HepG2 (cell line): ENCODE measurements around the gene PRKD2. TPM values are rescaled to one million over a fixed set of nuclear protein-coding genes. Genes with fewer than 3 reads are reported as not detected.

Experiments used
- ATAC-seq: fragments of 200-7000 bp; cut with Tn5 transposase; 3 replicates; pipeline ENCODE4 v1.9.1; 2020; ENCODE audit warnings: mild to moderate bottlenecking, moderate library complexity
- BruUV-seq: library from RNA; stranded (reverse); fragments of 400-500 nt; replicated peaks from 2 replicates; lab custom pipeline; 2021; lab: Mats Ljungman, UMichigan
- CTCF ChIA-PET: fragments of 300-600 bp; formaldehyde crosslinking; extraction: SDS; loops from one replicate; lab custom pipeline; 2021; ENCODE audit warnings: low total read pairs, inconsistent platforms, low intra/inter-chr PET ratio; lab: Yijun Ruan, JAX
- POLR2A ChIA-PET: fragments of 350-600 bp; sonication (Branson Sonifier 250); formaldehyde crosslinking; loops from one replicate; lab custom pipeline; 2020; ENCODE audit warnings: antibody characterized with exemption, inconsistent platforms; lab: Yijun Ruan, JAX
- DNase-seq: peaks from one replicate; pipeline ENCODE4 v3.0.0-alpha.2; 2015; ENCODE audit warnings: low spot score
- FAIRE-seq: peaks from 3 replicates; lab custom pipeline; 2011; peaks lifted over from hg19 to GRCh38; lab: Jason Lieb, UNC
- H2AFZ ChIP-seq: one replicate; pipeline ENCODE4 v1.6.1; 2011; ENCODE audit warnings: low read length, inconsistent platforms
- H3K27ac ChIP-seq: fragments of 300-600 bp; 3 replicates; pipeline ENCODE4 v1.8.0; 2011; ENCODE audit warnings: mixed run types, mild to moderate bottlenecking, mixed read lengths, low read length, inconsistent platforms; ENCODE audit not compliant: insufficient read depth; ENCODE audit errors: extremely low read length
- H3K27me3 ChIP-seq, 2 experiments: fragments of 200-600 bp in 1 of 2; 2 replicates in 1 of 2; 3 replicates in 1 of 2; pipeline versions ENCODE4 v1.6.0 to v1.8.0; 2011; ENCODE audit warnings: low read length in 2 of 2, mild to moderate bottlenecking in 2 of 2, moderate library complexity in 2 of 2, inconsistent platforms in 1 of 2; ENCODE audit not compliant: insufficient read depth in 2 of 2, control insufficient read depth in 1 of 2
- H3K36me3 ChIP-seq, 2 experiments: fragments of 200-600 bp in 1 of 2; replicated peaks in 1 of 2; 2 replicates in 1 of 2; 3 replicates in 1 of 2; pipeline versions ENCODE4 v1.5.1 to v1.8.0; 2011; ENCODE audit warnings: low read length in 2 of 2, inconsistent platforms in 1 of 2; ENCODE audit not compliant: insufficient read depth in 2 of 2, control insufficient read depth in 1 of 2
- H3K4me1 ChIP-seq: 2 replicates; pipeline ENCODE4 v1.5.1; 2012; ENCODE audit warnings: low read length, inconsistent platforms; ENCODE audit not compliant: insufficient read depth
- H3K4me2 ChIP-seq: 2 replicates; pipeline ENCODE4 v1.6.0; 2011; ENCODE audit warnings: low read depth, low read length, inconsistent platforms
- H3K4me3 ChIP-seq, 3 experiments: fragments of 200-600 bp in 1 of 3; sonication (generic), shearing (Covaris generic) in 1 of 3; replicated peaks in 1 of 3; 2 replicates each; pipeline ENCODE4 v1.5.1; 2011 to 2016; ENCODE audit warnings: low read length in 3 of 3, inconsistent platforms in 2 of 3, low read depth in 2 of 3, mild to moderate bottlenecking in 2 of 3, control low read depth in 1 of 3, mixed read lengths in 1 of 3; ENCODE audit not compliant: insufficient read depth in 1 of 3
- H3K79me2 ChIP-seq: one replicate; pipeline ENCODE4 v1.6.1; 2011; ENCODE audit warnings: low read length, inconsistent platforms; ENCODE audit not compliant: insufficient read depth
- H3K9ac ChIP-seq: 2 replicates; pipeline ENCODE4 v1.6.0; 2011; ENCODE audit warnings: mild to moderate bottlenecking, low read depth, low read length, inconsistent platforms; ENCODE audit not compliant: insufficient read depth
- H3K9me3 ChIP-seq: 2 replicates; pipeline ENCODE4 v1.5.1; 2012; ENCODE audit warnings: mild to moderate bottlenecking, low read length
- H4K20me1 ChIP-seq: 2 replicates; pipeline ENCODE4 v1.6.0; 2011; ENCODE audit warnings: inconsistent platforms, mild to moderate bottlenecking, low read length, moderate library complexity; ENCODE audit not compliant: insufficient read depth
- AGO2 ChIP-seq: fragments of 200-400 bp; formaldehyde crosslinking; optimal IDR thresholded peaks from 2 replicates; pipeline ENCODE3; 2017; ENCODE audit warnings: mild to moderate bottlenecking, low read depth, low read length, moderate library complexity
- CAMTA2 ChIP-seq: sonication (generic); formaldehyde crosslinking; IDR thresholded peaks from 2 replicates; pipeline ENCODE4 v1.4.0; 2020; ENCODE audit warnings: mild to moderate bottlenecking, missing genetic modification reagents, borderline replicate concordance
- E2F2 ChIP-seq: sonication (generic); formaldehyde crosslinking; IDR thresholded peaks from 2 replicates; pipeline ENCODE4 v1.4.0; 2020; ENCODE audit warnings: missing genetic modification reagents, borderline replicate concordance
- FOXC1 ChIP-seq: sonication (generic); formaldehyde crosslinking; IDR thresholded peaks from 2 replicates; pipeline ENCODE4 v1.8.0; 2022; ENCODE audit warnings: mild to moderate bottlenecking, missing genetic modification reagents, borderline replicate concordance
- LCORL ChIP-seq, 2 experiments: fragments of 450-650 bp in 1 of 2; sonication (generic) in 1 of 2; formaldehyde crosslinking in 1 of 2; IDR thresholded peaks; 2 replicates each; pipeline versions ENCODE4 v1.5.0 to v1.6.1; 2017 to 2020; ENCODE audit warnings: antibody characterized with exemption in 1 of 2, missing genetic modification reagents in 1 of 2
- MAF1 ChIP-seq: sonication (generic); formaldehyde crosslinking; IDR thresholded peaks from 2 replicates; pipeline ENCODE4 v1.5.0; 2020; ENCODE audit warnings: missing genetic modification reagents, borderline replicate concordance
- MED1 ChIP-seq: sonication (generic); formaldehyde crosslinking; IDR thresholded peaks from 2 replicates; pipeline ENCODE4 v1.4.0; 2020; ENCODE audit warnings: missing genetic modification reagents
- NR2F6 ChIP-seq, 2 experiments: IDR thresholded peaks; 2 replicates each; pipeline ENCODE4 v1.6.1; 2016; ENCODE audit warnings: antibody characterized with exemption in 1 of 2, mild to moderate bottlenecking in 1 of 2
- SMAD9 ChIP-seq: sonication (generic); formaldehyde crosslinking; IDR thresholded peaks from 2 replicates; pipeline ENCODE4 v1.5.1; 2020; ENCODE audit warnings: mild to moderate bottlenecking, missing genetic modification reagents
- ZBTB43 ChIP-seq: sonication (generic); formaldehyde crosslinking; conservative IDR thresholded peaks from 2 replicates; pipeline ENCODE4 v1.4.0; 2020; ENCODE audit warnings: missing genetic modification reagents
- ZNF772 ChIP-seq: sonication (generic); formaldehyde crosslinking; IDR thresholded peaks from 2 replicates; pipeline ENCODE4 v1.5.0; 2020; ENCODE audit warnings: mild to moderate bottlenecking, missing genetic modification reagents
- WGBS: methylation state at CpG from one replicate; pipeline ENCODE4 v1.1.6; 2017; ENCODE audit warnings: low lambda C conversion rate; 5-methylcytosine and 5-hydroxymethylcytosine counted together
- in situ Hi-C: cut with HindIII; loops from 2 replicates; pipeline ENCODE4 v1.10.0; 2017; ENCODE audit warnings: low pct_unique_long_range_greater_than_20kb; ENCODE audit not compliant: extremely low pct_ligation_motif_present
- intact Hi-C: fragments of 100-400 bp; cut with micrococcal nuclease; formaldehyde crosslinking; loops from one replicate; pipeline ENCODE4 v1.10.0; 2022; ENCODE audit not compliant: unreplicated experiment
- polyA plus RNA-seq, 8 experiments: library from polyadenylated mRNA; depleted of rRNA in 3 of 8; stranded (reverse) in 7 of 8; unstranded in 1 of 8; fragments of >200 nt; fragmentation: Illumina TruSeq in 4 of 8; extraction: Trizol in 4 of 8; gene quantifications; 2 replicates each; pipeline versions ENCODE4 v1.2.1 to v1.2.3, GENCODE V29; 2011 to 2016; ENCODE audit warnings: low read depth in 4 of 8, missing spikeins in 1 of 8, mixed read lengths in 1 of 8; ENCODE audit not compliant: insufficient read depth in 1 of 8
- total RNA-seq, 5 experiments: library from RNA; depleted of rRNA; stranded (reverse); fragments of >200 nt; fragmentation: Illumina TruSeq; extraction: Trizol; gene quantifications; 2 replicates each; pipeline ENCODE4 v1.2.3, GENCODE V29; 2016; ENCODE audit warnings: low read depth in 1 of 5
- TF ChIP-seq, protein P1 (sequence below): sonication (generic); formaldehyde crosslinking; IDR thresholded peaks from 2 replicates; pipeline ENCODE4 v1.5.0; 2020; ENCODE audit warnings: missing genetic modification reagents
- TF ChIP-seq, protein P2 (sequence below): IDR thresholded peaks from 2 replicates; pipeline ENCODE4 v1.6.1; 2016; ENCODE audit warnings: low read depth, missing genetic modification reagents, missing compliant biosample characterization

The PRKD2 gene
- total and polyA plus RNA-seq, 2 of the 13 experiments (the other 11 are each of a cell fraction or from before 2014, with no cell fraction given) = 6.7 to 7.3 TPM

DNA sequence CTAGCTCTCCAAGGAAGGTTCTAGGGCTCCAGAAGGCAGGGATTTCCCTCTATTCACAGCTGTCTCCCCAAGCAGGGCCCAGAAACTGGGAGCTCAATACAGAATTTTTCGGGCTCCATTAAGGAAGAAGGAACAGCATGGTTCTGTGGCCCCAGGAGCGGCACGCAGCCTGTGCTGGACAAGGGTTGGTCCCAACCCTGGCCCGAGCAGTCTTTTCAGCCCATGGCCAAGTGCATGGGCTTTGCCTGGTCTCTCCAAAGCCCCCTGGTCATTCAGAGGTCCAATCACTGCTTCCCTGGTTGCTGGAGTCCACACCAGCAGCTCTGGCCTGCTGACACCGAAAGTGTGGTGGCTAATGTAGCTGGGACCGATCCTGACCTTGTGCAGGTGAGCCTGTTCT lies 6.6 kb upstream of the PRKD2 start (continued):
- TF ChIP-seq, protein P1, sequence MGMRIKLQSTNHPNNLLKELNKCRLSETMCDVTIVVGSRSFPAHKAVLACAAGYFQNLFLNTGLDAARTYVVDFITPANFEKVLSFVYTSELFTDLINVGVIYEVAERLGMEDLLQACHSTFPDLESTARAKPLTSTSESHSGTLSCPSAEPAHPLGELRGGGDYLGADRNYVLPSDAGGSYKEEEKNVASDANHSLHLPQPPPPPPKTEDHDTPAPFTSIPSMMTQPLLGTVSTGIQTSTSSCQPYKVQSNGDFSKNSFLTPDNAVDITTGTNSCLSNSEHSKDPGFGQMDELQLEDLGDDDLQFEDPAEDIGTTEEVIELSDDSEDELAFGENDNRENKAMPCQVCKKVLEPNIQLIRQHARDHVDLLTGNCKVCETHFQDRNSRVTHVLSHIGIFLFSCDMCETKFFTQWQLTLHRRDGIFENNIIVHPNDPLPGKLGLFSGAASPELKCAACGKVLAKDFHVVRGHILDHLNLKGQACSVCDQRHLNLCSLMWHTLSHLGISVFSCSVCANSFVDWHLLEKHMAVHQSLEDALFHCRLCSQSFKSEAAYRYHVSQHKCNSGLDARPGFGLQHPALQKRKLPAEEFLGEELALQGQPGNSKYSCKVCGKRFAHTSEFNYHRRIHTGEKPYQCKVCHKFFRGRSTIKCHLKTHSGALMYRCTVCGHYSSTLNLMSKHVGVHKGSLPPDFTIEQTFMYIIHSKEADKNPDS (CRISPR knock-in tag) = no peak
- no peak for TF ChIP-seq SMAD9 (CRISPR knock-in tag)
- TF ChIP-seq FOXC1 (CRISPR knock-in tag) = no peak
- no peak for TF ChIP-seq LCORL (IDR thresholded peaks at IDR 0.05)
- no peak for TF ChIP-seq LCORL (CRISPR knock-in tag; IDR thresholded peaks at IDR 0.05)
- no peak for TF ChIP-seq MAF1

DNA sequence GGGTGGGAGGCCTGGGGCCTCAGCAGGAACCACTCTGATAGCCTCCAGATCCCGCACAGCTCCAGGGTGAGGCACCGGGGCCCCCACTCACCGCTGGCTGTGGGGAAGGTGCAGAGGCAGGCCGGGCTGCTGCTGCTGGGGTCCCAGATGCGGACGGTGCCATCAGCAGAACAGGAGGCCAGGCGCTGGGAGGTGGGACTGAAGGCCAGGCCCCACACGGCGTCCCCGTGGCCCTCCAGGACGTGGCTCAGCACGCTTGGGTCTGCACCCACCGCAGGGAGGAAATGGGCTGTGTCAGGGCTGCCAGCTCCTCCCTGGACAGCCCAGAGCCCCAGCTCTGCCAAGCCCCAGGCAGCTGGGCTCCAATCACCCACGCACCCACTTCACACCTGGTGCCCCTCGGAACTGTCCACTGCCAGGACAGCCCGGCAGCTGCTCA lies 6.1 kb upstream of the PRKD2 start:
- no peak overlapping the region for H3K4me3 ChIP-seq
- H3K9me3 ChIP-seq = no peaks in the 10 kb centered on the region
- no peak overlapping the region for H3K4me2 ChIP-seq
- H3K9ac ChIP-seq = no peak overlapping the region
- H3K4me1 ChIP-seq = peaks cover 13% of the 10 kb centered on the region
- in situ Hi-C loops (no loop called here), intact Hi-C loops (no loop called here)
- no peak for ATAC-seq
- WGBS = no CpG with 5 or more reads among the region's 16 CpGs
- no peak for DNase-seq
- H3K79me2 ChIP-seq = no peaks in the 10 kb centered on the region
- POLR2A ChIA-PET = no interaction called here
- H3K27me3 ChIP-seq = no peaks in the 10 kb centered on the region
- H2AFZ ChIP-seq = no peak overlapping the region
- FAIRE-seq = no peak
- H3K27ac ChIP-seq = no peak overlapping the region
- H4K20me1 ChIP-seq = no peaks in the 10 kb centered on the region
- CTCF ChIA-PET = no interaction called here
- peaks cover 41 to 64% of the 10 kb centered on the region in 2 experiments for H3K36me3 ChIP-seq
- no TSS peak for BruUV-seq
- TF ChIP-seq CAMTA2 = no peak
- TF ChIP-seq, protein P2, sequence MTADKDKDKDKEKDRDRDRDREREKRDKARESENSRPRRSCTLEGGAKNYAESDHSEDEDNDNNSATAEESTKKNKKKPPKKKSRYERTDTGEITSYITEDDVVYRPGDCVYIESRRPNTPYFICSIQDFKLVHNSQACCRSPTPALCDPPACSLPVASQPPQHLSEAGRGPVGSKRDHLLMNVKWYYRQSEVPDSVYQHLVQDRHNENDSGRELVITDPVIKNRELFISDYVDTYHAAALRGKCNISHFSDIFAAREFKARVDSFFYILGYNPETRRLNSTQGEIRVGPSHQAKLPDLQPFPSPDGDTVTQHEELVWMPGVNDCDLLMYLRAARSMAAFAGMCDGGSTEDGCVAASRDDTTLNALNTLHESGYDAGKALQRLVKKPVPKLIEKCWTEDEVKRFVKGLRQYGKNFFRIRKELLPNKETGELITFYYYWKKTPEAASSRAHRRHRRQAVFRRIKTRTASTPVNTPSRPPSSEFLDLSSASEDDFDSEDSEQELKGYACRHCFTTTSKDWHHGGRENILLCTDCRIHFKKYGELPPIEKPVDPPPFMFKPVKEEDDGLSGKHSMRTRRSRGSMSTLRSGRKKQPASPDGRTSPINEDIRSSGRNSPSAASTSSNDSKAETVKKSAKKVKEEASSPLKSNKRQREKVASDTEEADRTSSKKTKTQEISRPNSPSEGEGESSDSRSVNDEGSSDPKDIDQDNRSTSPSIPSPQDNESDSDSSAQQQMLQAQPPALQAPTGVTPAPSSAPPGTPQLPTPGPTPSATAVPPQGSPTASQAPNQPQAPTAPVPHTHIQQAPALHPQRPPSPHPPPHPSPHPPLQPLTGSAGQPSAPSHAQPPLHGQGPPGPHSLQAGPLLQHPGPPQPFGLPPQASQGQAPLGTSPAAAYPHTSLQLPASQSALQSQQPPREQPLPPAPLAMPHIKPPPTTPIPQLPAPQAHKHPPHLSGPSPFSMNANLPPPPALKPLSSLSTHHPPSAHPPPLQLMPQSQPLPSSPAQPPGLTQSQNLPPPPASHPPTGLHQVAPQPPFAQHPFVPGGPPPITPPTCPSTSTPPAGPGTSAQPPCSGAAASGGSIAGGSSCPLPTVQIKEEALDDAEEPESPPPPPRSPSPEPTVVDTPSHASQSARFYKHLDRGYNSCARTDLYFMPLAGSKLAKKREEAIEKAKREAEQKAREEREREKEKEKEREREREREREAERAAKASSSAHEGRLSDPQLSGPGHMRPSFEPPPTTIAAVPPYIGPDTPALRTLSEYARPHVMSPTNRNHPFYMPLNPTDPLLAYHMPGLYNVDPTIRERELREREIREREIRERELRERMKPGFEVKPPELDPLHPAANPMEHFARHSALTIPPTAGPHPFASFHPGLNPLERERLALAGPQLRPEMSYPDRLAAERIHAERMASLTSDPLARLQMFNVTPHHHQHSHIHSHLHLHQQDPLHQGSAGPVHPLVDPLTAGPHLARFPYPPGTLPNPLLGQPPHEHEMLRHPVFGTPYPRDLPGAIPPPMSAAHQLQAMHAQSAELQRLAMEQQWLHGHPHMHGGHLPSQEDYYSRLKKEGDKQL (CRISPR knock-in tag) = no peak
- no peak for TF ChIP-seq MED1 (CRISPR knock-in tag)
- no peak for TF ChIP-seq E2F2 (CRISPR knock-in tag)
- no peak for TF ChIP-seq ZBTB43 (CRISPR knock-in tag)
- TF ChIP-seq NR2F6 (IDR thresholded peaks at IDR 0.05) = no peak
- TF ChIP-seq NR2F6 (CRISPR knock-in tag; IDR thresholded peaks at IDR 0.05) = no peak
- peak; percentile 82 for TF ChIP-seq AGO2
- no peak for TF ChIP-seq ZNF772
